Measurements from ENCODE around the gene SBDS.
"Not testable (repeated sequence)": the region's sequence is repeated elsewhere in the genome, so short reads cannot be mapped to it uniquely, and the experiment has no call there.

The SBDS gene

DNA sequence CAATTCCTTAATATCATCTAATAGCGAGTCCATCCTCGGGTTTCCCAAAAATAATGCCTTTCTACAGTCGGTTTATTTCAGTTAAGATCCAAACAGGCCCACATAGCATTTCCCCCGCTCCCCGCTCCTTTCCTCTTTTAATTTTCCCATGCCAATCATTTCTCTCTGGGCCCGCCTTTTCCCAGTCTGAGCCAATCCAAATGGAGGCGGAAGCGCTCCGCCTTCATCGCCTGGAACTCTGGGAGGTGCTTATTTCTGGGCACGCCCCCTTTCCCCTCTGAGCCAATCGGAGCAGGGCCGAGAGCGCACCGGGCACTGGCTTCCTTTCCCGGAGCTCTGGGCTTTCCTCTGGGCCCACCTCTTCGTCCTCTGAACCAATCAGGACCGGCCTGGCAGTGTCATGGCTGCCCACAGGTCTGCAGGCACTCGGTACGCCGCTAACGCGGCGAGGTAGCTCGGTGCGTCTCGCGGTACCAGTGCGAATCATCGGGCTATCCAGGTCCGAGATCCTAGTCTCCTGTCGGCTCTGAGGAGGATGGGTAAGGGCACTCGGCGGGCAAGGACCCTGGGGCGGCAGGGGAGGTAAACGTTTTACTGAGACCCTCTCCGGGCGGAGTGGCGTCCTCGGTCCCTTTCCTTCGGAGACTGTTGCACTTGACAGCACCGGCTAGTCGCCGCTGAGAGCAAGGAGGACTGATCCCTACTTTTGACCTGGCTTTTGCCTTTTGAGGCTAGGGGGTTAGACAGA is 1.2 kb upstream of the SBDS start, which contains the start of gene TYW1:
Gene TYW1 (plus strand): TSS at position 390 of the 748 bp plus-strand sequence. CDS start 146 bp downstream, at position 536.
- DNase-seq (ENCODE audit: low read depth in 2 of 2, low spot score in 1 of 2), result peak; percentile 93 to 96

DNA sequence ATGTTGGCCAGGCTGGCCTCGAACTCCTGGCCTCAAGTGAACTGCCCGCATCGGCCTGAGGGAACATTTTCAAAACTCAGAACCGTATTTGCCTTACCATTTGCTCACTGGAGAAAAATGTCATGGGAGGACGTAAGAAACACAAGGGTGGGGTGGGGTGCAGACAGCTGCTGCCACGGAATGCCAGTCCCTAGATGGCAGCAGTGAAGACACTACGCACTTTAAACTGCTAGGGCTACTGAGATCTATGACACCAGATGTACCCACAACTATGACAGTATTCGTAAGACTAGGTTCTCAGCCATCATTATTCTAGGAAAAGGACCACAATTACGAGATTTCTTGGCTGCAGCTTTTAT is 716 bp downstream of the SBDS start:
- peak; percentile 18 to 25 for DNase-seq (ENCODE audit: low read depth in 2 of 2, low spot score in 1 of 2)

DNA sequence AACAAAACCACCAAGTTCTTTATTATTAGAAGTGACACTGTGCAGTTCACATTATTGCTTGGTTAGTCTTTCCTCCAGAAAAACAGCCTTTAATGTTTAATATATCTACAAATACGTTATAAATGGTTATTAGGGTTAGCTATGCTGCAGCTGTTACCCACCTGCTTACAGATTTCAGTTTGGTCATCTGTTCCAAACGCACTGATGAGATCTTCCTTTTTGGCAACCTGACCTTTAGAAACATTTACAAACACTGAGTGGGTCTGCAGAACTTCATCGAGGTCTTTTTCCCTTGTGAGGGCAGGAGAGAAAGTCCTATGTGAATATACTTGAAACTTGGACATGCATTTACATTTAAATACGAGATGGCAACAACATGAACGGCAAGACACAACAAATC is 1.3 kb downstream of the SBDS start:
- not testable (repeated sequence) for DNase-seq (ENCODE audit: low read depth in 2 of 2, low spot score in 1 of 2)

DNA sequence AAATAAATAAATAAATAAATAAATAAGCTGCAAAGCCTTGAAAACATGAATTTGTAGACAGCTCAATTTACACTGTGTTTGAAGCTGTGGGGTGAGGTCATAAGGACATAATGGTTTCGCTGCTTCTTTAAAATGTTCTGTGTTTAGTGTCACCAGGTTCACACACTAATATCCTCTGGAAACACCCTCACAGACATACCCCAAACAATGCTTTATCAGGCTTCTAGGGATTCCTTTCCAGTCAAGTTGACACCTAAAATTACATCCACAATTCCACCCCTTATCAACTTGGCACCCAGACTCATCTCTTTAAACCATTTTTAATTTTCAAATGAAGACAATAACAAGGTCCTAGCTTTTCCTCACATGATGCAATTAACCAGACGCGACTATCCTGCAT is 5.8 kb downstream of the SBDS start:
- not testable (repeated sequence) for DNase-seq (ENCODE audit: low read depth in 2 of 2, low spot score in 1 of 2)

- not testable (repeated sequence) for DNase-seq (ENCODE audit: low read depth in 2 of 2, low spot score in 1 of 2)
These were observed 15.1 kb downstream of the SBDS start for GRCh38 chr7:66980336-66980735.

DNA sequence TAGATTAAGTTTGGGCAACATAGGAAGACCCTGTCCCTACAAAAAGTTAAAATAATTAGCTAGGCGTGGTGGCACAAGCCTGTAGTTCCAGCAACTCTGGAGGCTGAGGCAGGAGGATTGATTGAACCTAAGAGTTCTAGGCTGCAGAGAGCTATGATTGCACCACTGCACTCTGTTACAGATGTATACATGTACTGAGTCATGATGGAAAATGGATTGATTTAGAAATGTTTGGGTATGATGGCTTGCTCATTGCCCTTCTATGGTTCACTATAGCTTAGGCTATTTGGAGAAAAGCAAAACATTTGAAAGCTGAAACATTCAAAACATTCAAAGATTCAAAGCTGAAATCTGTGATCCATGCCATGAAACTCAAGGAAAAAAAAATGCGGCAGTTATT is 16.4 kb downstream of the SBDS start:
- DNase-seq (ENCODE audit: low read depth in 2 of 2, low spot score in 1 of 2), result not testable (repeated sequence)

- not testable (repeated sequence) for DNase-seq (ENCODE audit: low read depth in 2 of 2, low spot score in 1 of 2)
These were observed 17.1 kb downstream of the SBDS start for GRCh38 chr7:66978312-66978711.

DNA sequence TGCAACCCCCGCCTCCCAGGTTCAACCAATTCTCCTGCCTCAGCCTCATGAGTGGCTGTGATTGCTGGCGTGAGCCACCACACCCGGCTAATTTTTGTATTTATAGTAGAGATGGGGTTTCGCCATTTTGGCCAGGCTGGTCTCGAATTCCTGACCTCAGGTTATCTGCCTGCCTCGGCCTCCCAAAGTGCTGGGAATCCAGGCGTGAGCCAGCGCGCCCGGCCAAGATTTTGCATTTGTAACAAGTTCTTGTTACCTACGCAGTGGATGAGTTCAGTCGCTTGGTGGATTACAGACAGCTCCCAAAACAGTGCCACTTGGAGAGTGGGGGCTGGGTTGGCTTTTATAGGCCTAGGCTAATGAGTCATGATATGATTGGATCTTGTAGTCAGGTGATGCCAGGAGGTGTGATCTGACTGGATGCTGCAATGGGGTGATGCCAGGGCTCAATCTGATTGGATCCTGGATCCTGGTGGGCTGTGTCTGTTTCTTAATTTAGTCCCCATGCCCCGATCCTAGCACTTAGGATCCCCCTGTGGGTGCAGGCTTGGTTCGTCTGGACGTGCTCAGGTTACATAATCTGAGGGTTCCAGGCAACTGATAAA is 20.3 kb downstream of the SBDS start:
- DNase-seq (ENCODE audit: low read depth in 2 of 2, low spot score in 1 of 2), result no peak

- DNase-seq (ENCODE audit: low read depth in 2 of 2, low spot score in 1 of 2), result no peak
These were observed 25.1 kb downstream of the SBDS start for GRCh38 chr7:66970310-66970709.

GRCh38 chr7:66969001-66969400 is 26.4 kb downstream of the SBDS start:
- not testable (repeated sequence) for DNase-seq (ENCODE audit: low read depth in 2 of 2, low spot score in 1 of 2)

- DNase-seq (ENCODE audit: low read depth in 2 of 2, low spot score in 1 of 2), result no peak
These were observed 28.4 kb downstream of the SBDS start for GRCh38 chr7:66967029-66967428.

DNA sequence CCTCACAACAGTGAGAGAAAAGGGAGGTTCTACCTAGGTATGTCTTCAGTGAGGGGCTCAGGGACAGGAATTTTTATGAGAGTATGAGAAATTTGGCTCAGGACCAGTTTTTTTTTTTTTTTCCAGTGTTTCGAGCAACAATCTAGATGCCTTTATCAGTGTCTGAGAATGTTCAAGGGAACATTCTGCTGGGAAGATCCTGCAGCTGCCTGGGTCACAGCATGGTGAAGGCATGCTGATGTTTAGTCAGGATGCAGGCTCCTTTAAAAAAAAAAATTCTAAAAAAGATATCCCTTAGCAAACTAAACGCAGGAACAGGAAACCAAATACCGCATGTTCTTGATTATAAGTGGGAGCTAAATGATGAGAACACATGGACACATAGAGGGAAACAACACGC is 31.0 kb downstream of the SBDS start:
- no peak for DNase-seq (ENCODE audit: low read depth in 2 of 2, low spot score in 1 of 2)

GRCh38 chr7:66961096-66961495 is 34.3 kb downstream of the SBDS start:
- no peak for DNase-seq (ENCODE audit: low read depth in 2 of 2, low spot score in 1 of 2)

DNA sequence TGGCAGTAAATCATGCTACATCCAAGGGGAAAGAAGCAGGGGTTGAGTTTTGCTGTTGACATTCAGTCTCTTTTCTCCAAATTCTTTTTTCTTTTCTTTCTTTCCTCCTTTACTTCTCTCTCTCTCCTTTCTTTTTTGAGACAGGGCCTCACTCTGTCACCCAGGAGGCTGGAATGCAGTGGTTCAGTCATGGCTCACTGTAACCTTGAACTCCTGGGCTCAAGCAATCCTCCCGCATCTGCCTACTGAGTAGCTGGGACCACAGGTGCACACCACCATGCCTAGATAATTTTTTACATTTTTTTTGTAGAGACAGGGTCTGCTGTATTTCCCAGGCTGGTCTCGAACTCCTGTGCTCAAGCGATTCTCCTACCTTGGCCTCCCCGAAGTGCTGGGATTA is 35.2 kb downstream of the SBDS start:
- DNase-seq (ENCODE audit: low read depth in 2 of 2, low spot score in 1 of 2), result no peak

- DNase-seq (ENCODE audit: low read depth in 2 of 2, low spot score in 1 of 2), result no peak
These were observed 36.6 kb downstream of the SBDS start for GRCh38 chr7:66958538-66959350.

- no peak for DNase-seq (ENCODE audit: low read depth in 2 of 2, low spot score in 1 of 2)
These were observed 37.6 kb downstream of the SBDS start for GRCh38 chr7:66957595-66958290.

- no peak for DNase-seq (ENCODE audit: low read depth in 2 of 2, low spot score in 1 of 2)
These were observed 42.4 kb downstream of the SBDS start for GRCh38 chr7:66953044-66953427.

DNA sequence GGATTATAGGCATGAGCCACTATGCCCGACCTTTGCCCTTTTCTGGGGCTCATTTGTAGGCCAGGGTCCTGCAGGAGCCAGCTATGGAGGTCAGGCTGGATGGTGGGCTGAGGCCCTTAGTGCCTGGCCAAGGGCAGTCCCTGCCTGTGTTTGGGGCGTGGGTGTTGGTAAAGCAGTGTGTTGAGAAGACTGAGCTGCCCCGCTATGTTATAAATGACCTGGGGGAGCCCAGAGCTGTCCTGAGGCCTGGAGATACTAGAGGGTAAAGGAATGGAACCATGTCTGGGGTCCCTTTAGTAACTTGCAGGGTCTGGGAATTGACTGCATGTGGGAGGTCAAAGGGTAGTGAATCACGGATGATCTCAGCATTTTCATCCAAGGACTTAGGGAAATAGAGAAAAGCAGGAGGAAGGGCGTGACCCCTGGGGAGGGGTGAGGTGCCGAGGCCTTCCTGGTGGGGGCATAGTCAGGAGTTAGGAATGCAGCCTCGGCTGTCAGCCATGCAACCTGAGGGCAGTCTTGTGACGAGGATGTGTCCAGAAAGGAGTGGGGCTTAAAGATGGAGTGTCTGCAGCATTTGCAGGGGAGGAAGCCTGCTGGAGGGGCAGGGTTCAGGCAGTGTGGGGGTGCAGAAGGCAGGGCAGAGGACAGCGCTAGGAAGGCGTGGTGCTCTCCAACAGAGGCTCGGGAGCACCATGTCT is 42.9 kb downstream of the SBDS start:
- no peak for DNase-seq (ENCODE audit: low read depth in 2 of 2, low spot score in 1 of 2)

DNA sequence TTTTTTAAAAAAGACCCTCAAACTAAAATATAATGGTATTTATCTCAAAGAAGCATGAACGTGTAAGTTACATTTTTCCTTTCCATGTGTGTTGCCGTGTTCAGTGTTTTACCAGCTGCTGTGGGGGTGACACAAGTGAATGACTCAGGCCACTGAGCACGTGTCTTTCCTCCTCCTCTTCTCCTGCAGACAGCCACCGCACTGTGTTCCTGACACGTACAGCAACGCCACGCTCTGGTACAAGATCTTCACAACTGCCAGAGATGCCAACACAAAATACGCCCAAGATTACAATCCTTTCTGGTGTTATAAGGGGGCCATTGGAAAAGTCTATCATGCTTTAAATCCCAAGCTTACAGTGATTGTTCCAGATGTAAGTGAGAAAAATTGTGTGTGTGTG is 44.6 kb downstream of the SBDS start:
- DNase-seq (ENCODE audit: low read depth in 2 of 2, low spot score in 1 of 2), result no peak

- DNase-seq (ENCODE audit: low read depth in 2 of 2, low spot score in 1 of 2), result no peak
These were observed 45.1 kb downstream of the SBDS start for GRCh38 chr7:66950311-66950710.

Measured in stimulated activated CD8-positive, alpha-beta memory T cell treated with anti-CD3 and anti-CD28 coated beads, Interleukin-4, amount 100 ng/mL, for 1 hour (primary cell).